K562 (cell line): ENCODE data around the gene SMIM36. TPM values are rescaled to one million over a fixed set of nuclear protein-coding genes. Genes with fewer than 3 reads are reported as not detected.

ENCODE experiments used
- ATAC-seq: fragments of 200-7000 bp; cut with Tn5 transposase; 3 replicates; pipeline ENCODE4 v1.9.1; 2020; ENCODE audit warnings: moderate library complexity
- BruUV-seq: library from RNA; stranded (reverse); fragments of 400-500 nt; replicated peaks from 2 replicates; lab custom pipeline; 2021; lab: Mats Ljungman, UMichigan
- CTCF ChIA-PET: fragments of 300-600 bp; formaldehyde crosslinking; extraction: SDS; loops from one replicate; lab custom pipeline; 2021; ENCODE audit warnings: low intra/inter-chr PET ratio; lab: Yijun Ruan, JAX
- POLR2A ChIA-PET: fragments of 300-600, 350-650 bp; sonication (Branson Sonifier 250); formaldehyde crosslinking; extraction: SDS; loops from one replicate; lab custom pipeline; 2021; ENCODE audit warnings: antibody characterized with exemption, inconsistent platforms; lab: Yijun Ruan, JAX
- DNase-seq, 4 experiments: peaks; one replicate each; pipeline versions ENCODE4 v3.0.0 to v3.0.0-alpha.2; 2011 to 2018; ENCODE audit warnings: low spot score in 3 of 4, mixed read lengths in 3 of 4; ENCODE audit errors: extremely low read depth in 1 of 4
- FAIRE-seq: peaks from 2 replicates; lab custom pipeline; 2011; peaks lifted over from hg19 to GRCh38; lab: Jason Lieb, UNC
- H2AFZ ChIP-seq: 2 replicates; pipeline ENCODE4 v1.6.0; 2011; ENCODE audit warnings: low read depth, low read length, control low read depth, inconsistent platforms
- H3K27ac ChIP-seq: fragments of 200-600 bp; 3 replicates; pipeline ENCODE4 v1.8.0; 2011; ENCODE audit warnings: low read depth, mild to moderate bottlenecking, control low read depth, inconsistent platforms, low read length, moderate library complexity, mixed read lengths; ENCODE audit errors: extremely low read depth
- H3K27me3 ChIP-seq, 2 experiments: fragments of 300-600 bp in 1 of 2; 2 replicates in 1 of 2; 3 replicates in 1 of 2; pipeline versions ENCODE4 v1.6.0 to v1.8.0; 2011; ENCODE audit warnings: inconsistent platforms in 2 of 2, low read length in 2 of 2, mild to moderate bottlenecking in 1 of 2, mixed read lengths in 1 of 2, moderate library complexity in 1 of 2; ENCODE audit not compliant: control insufficient read depth in 2 of 2, insufficient read depth in 2 of 2
- H3K36me3 ChIP-seq: fragments of 300-600 bp; 3 replicates; pipeline ENCODE4 v1.8.0; 2011; ENCODE audit warnings: mild to moderate bottlenecking, low read length, inconsistent platforms; ENCODE audit not compliant: control insufficient read depth, insufficient read depth
- H3K4me1 ChIP-seq, 2 experiments: fragments of 200-600 bp in 1 of 2; replicated peaks in 1 of 2; 2 replicates in 1 of 2; 3 replicates in 1 of 2; pipeline versions ENCODE4 v1.5.1 to v1.8.0; 2011; ENCODE audit warnings: inconsistent platforms in 2 of 2, low read length in 2 of 2, mild to moderate bottlenecking in 1 of 2, mixed read lengths in 1 of 2, moderate library complexity in 1 of 2; ENCODE audit not compliant: control insufficient read depth in 2 of 2, insufficient read depth in 2 of 2
- H3K4me2 ChIP-seq: 2 replicates; pipeline ENCODE4 v1.6.1; 2011; ENCODE audit warnings: low read length, control low read depth, inconsistent platforms, mixed read lengths; ENCODE audit not compliant: insufficient read depth
- H3K4me3 ChIP-seq: fragments of 200-600 bp; sonication (generic), shearing (Covaris generic); 2 replicates; pipeline ENCODE4 v1.5.1; 2016; ENCODE audit warnings: control low read depth, inconsistent platforms
- H3K79me2 ChIP-seq: fragments of 200-600 bp; 3 replicates; pipeline ENCODE4 v1.8.0; 2011; ENCODE audit warnings: low read length, inconsistent platforms; ENCODE audit not compliant: control insufficient read depth, insufficient read depth
- H3K9ac ChIP-seq, 2 experiments: 2 replicates each; pipeline versions ENCODE4 v1.6.0 to v1.6.1; 2011; ENCODE audit warnings: low read depth in 2 of 2, low read length in 2 of 2, control low read depth in 1 of 2, inconsistent platforms in 1 of 2, mild to moderate bottlenecking in 1 of 2, mixed read lengths in 1 of 2; ENCODE audit not compliant: insufficient read depth in 1 of 2
- H3K9me1 ChIP-seq: one replicate; pipeline ENCODE4 v1.6.0; 2011; ENCODE audit warnings: inconsistent platforms, mild to moderate bottlenecking, low read length, moderate library complexity; ENCODE audit not compliant: control insufficient read depth, insufficient read depth
- H3K9me3 ChIP-seq: replicated peaks from 2 replicates; pipeline ENCODE4 v1.5.1; 2011; ENCODE audit warnings: low read depth, low read length, inconsistent platforms; ENCODE audit not compliant: control insufficient read depth, insufficient read depth
- H4K20me1 ChIP-seq: replicated peaks from 2 replicates; pipeline ENCODE4 v1.6.1; 2011; ENCODE audit warnings: low read length, inconsistent platforms, mixed read lengths; ENCODE audit not compliant: control insufficient read depth, insufficient read depth
- CSDE1 ChIP-seq, 2 experiments: fragments of 450-650 bp; IDR thresholded peaks; 2 replicates each; pipeline ENCODE4 v1.6.1; 2016; ENCODE audit warnings: mild to moderate bottlenecking in 1 of 2
- E2F5 ChIP-seq: sonication (generic); formaldehyde crosslinking; IDR thresholded peaks from 2 replicates; pipeline ENCODE4 v1.8.0; 2022; ENCODE audit warnings: mild to moderate bottlenecking, missing genetic modification reagents
- ESRRA ChIP-seq: fragments of 450-650 bp; IDR thresholded peaks from 2 replicates; pipeline ENCODE4 v1.6.1; 2014; ENCODE audit warnings: low read depth, mild to moderate bottlenecking, moderate library complexity, borderline replicate concordance
- FOXM1 ChIP-seq, 2 experiments: fragments of 450-650 bp in 1 of 2; sonication (generic) in 1 of 2; formaldehyde crosslinking in 1 of 2; IDR thresholded peaks; 2 replicates each; pipeline versions ENCODE4 v1.6.1 to v1.9.0; 2017 to 2022; ENCODE audit warnings: low read depth in 2 of 2, mild to moderate bottlenecking in 2 of 2, missing genetic modification reagents in 1 of 2, moderate library complexity in 1 of 2
- HMG20A ChIP-seq: fragments of 450-650 bp; formaldehyde crosslinking; conservative IDR thresholded peaks from 2 replicates; pipeline ENCODE4 v1.4.0; 2020; ENCODE audit warnings: mild to moderate bottlenecking, mixed read lengths
- LARP7 ChIP-seq: fragments of 450-650 bp; IDR thresholded peaks from 2 replicates; pipeline ENCODE4 v1.6.1; 2016
- POLR2H ChIP-seq: IDR thresholded peaks from 2 replicates; pipeline ENCODE4 v1.6.1; 2016; ENCODE audit warnings: missing genetic modification characterization, low read depth, mild to moderate bottlenecking, control low read depth, missing compliant biosample characterization, moderate library complexity
- POLR3G ChIP-seq: IDR thresholded peaks from 2 replicates; pipeline ENCODE4 v1.6.1; 2011; ENCODE audit not compliant: insufficient read length, insufficient replicate concordance; ENCODE audit errors: extremely low read depth
- PTTG1 ChIP-seq: fragments of 450-650 bp; IDR thresholded peaks from 2 replicates; pipeline ENCODE4 v1.6.1; 2016; ENCODE audit warnings: low read depth, mild to moderate bottlenecking, missing genetic modification characterization, missing compliant biosample characterization
- RBM15 ChIP-seq: fragments of 200-400 bp; formaldehyde crosslinking; IDR thresholded peaks from 2 replicates; pipeline ENCODE4 v1.6.1; 2018; ENCODE audit warnings: mild to moderate bottlenecking, low read length, moderate library complexity; ENCODE audit not compliant: insufficient read depth
- SMARCA5 ChIP-seq: fragments of 450-650 bp; IDR thresholded peaks from 2 replicates; pipeline ENCODE4 v1.6.1; 2016
- ZBTB43 ChIP-seq: sonication (generic); formaldehyde crosslinking; IDR thresholded peaks from 2 replicates; pipeline ENCODE4 v1.8.0; 2023; ENCODE audit warnings: mild to moderate bottlenecking, missing genetic modification reagents
- ZSCAN29 ChIP-seq: fragments of 450-650 bp; IDR thresholded peaks from 2 replicates; pipeline ENCODE4 v1.6.1; 2017
- WGBS: fragments of 100-300 bp; shearing (Covaris generic); methylation state at CpG from one replicate; pipeline ENCODE4 v1.1.6; 2016; ENCODE audit warnings: low coverage, mixed read lengths; ENCODE audit not compliant: insufficient coverage; ENCODE audit errors: missing lambda C conversion rate; 5-methylcytosine and 5-hydroxymethylcytosine counted together
- in situ Hi-C: fragments of 300-500 bp; cut with MboI; formaldehyde crosslinking; loops from 4 replicates; pipeline ENCODE4 v1.15.0; 2018; ENCODE audit warnings: inconsistent platforms, mixed read lengths
- intact Hi-C: fragments of 100-400 bp; cut with micrococcal nuclease; formaldehyde crosslinking; loops from 2 replicates; pipeline ENCODE4 v1.14.2; 2022
- polyA plus RNA-seq, 8 experiments: library from polyadenylated mRNA; depleted of rRNA in 4 of 8; stranded (reverse) in 5 of 8; unstranded in 3 of 8; fragments of >200 nt; fragmentation: Nextera tagmentation in 2 of 8; fragmentation: Illumina TruSeq in 1 of 8; extraction: Ambion mirVana in 2 of 8; extraction: Trizol in 1 of 8; gene quantifications; 2 replicates each; pipeline versions ENCODE4 v1.2.1 to v1.2.3, GENCODE V29; 2011 to 2014; ENCODE audit warnings: inconsistent platforms in 1 of 8, missing spikeins in 1 of 8
- total RNA-seq, 7 experiments: library from RNA; depleted of rRNA in 6 of 7; stranded (reverse); fragments of >200 nt in 6 of 7; fragmentation: Illumina TruSeq in 2 of 7; extraction: Trizol in 2 of 7; gene quantifications; 2 replicates each; pipeline versions ENCODE4 v1.2.1 to v1.2.3, GENCODE V29; 2011 to 2021; ENCODE audit warnings: low replicate concordance in 1 of 7
- TF ChIP-seq, protein P1 (sequence below): IDR thresholded peaks from 2 replicates; pipeline ENCODE4 v1.6.1; 2011; ENCODE audit not compliant: insufficient read length; ENCODE audit errors: extremely low read depth
- TF ChIP-seq, protein P2 (sequence below): sonication (generic); formaldehyde crosslinking; IDR thresholded peaks from 2 replicates; pipeline ENCODE4 v1.8.0; 2022; ENCODE audit warnings: missing genetic modification reagents, mild to moderate bottlenecking, borderline replicate concordance

The SMIM36 gene
- total and polyA plus RNA-seq, 9 of the 15 experiments (the other 6 are each of a cell fraction or from before 2014, with no cell fraction given): not detected

GRCh38 chr17:55435408-55435807 is 75.8 kb downstream of the SMIM36 start (continued):
- TF ChIP-seq POLR2H (no peak), PTTG1 (no peak), ZSCAN29 (no peak), LARP7 (no peak), ZBTB43 (CRISPR knock-in tag) (no peak), ESRRA (no peak), HMG20A (CRISPR knock-in tag) (no peak)

GRCh38 chr17:55434721-55435120 is 76.5 kb downstream of the SMIM36 start:
- WGBS: 29% methylated on average over 1 of the region's 1 CpG
- Histone ChIP-seq H3K27ac (no peak overlapping the region), H3K9me1 (no peaks in the 10 kb centered on the region), H3K79me2 (no peaks in the 10 kb centered on the region), H3K36me3 (no peaks in the 10 kb centered on the region), H3K4me1 (peaks cover 0 to 22% of the 10 kb centered on the region in 2 experiments; a peak in 3 of 5 replicates), H3K4me2 (no peak overlapping the region), H3K9ac (no peak overlapping the region), H3K27me3 (no peaks in the 10 kb centered on the region), H2AFZ (no peak overlapping the region), H3K9me3 (no peaks in the 10 kb centered on the region), H4K20me1 (no peaks in the 10 kb centered on the region), H3K4me3 (no peak overlapping the region)
- in situ Hi-C loops (no loop called here), intact Hi-C loops (no loop called here)
- no peak for DNase-seq
- no peak for ATAC-seq
- POLR2A ChIA-PET: interaction anchor here (1.1 kb wide), 1 partner anchor 14 kb away, joined by 3 read pairs; no protein-coding TSS in a partner anchor
- BruUV-seq: no TSS peak
- CTCF ChIA-PET: no interaction called here
- no peak for FAIRE-seq
- TF ChIP-seq, protein P1, sequence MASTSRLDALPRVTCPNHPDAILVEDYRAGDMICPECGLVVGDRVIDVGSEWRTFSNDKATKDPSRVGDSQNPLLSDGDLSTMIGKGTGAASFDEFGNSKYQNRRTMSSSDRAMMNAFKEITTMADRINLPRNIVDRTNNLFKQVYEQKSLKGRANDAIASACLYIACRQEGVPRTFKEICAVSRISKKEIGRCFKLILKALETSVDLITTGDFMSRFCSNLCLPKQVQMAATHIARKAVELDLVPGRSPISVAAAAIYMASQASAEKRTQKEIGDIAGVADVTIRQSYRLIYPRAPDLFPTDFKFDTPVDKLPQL: no peak
- TF ChIP-seq E2F5 (no peak), CSDE1 (IDR thresholded peaks at IDR 0.05) (no peak), POLR3G (no peak), FOXM1 (IDR thresholded peaks at IDR 0.05; ENCODE audit: low read depth) (no peak), FOXM1 (CRISPR knock-in tag; IDR thresholded peaks at IDR 0.05; ENCODE audit: low read depth) (no peak), SMARCA5 (no peak), RBM15 (no peak)
- TF ChIP-seq, protein P2, sequence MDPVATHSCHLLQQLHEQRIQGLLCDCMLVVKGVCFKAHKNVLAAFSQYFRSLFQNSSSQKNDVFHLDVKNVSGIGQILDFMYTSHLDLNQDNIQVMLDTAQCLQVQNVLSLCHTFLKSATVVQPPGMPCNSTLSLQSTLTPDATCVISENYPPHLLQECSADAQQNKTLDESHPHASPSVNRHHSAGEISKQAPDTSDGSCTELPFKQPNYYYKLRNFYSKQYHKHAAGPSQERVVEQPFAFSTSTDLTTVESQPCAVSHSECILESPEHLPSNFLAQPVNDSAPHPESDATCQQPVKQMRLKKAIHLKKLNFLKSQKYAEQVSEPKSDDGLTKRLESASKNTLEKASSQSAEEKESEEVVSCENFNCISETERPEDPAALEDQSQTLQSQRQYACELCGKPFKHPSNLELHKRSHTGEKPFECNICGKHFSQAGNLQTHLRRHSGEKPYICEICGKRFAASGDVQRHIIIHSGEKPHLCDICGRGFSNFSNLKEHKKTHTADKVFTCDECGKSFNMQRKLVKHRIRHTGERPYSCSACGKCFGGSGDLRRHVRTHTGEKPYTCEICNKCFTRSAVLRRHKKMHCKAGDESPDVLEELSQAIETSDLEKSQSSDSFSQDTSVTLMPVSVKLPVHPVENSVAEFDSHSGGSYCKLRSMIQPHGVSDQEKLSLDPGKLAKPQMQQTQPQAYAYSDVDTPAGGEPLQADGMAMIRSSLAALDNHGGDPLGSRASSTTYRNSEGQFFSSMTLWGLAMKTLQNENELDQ: no peak
